ENCODE measurements around the gene MAGEA9B.
"Not testable (repeated sequence)": the region's sequence is repeated elsewhere in the genome, so short reads cannot be mapped to it uniquely, and the experiment has no call there.

The MAGEA9B gene

GRCh38 chrX:149587359-149587758 lies at the start of gene MAGEA9B:
Gene MAGEA9B, minus strand, starts transcription at chrX:149587459. Its CDS starts 4,280 bp downstream, at chrX:149583179.
- DNase-seq: not testable (repeated sequence)

GRCh38 chrX:149633511-149633910 lies 46.3 kb upstream of the MAGEA9B start:
- DNase-seq: no peak

GRCh38 chrX:149631234-149632165 lies 44.2 kb upstream of the MAGEA9B start, which contains the start of gene TMEM185A:
Gene TMEM185A, minus strand, starts transcription at chrX:149631792. Its CDS starts 212 bp downstream, at chrX:149631580.
- DNase-seq: peak; percentile 65

- no peak for DNase-seq
Measured at GRCh38 chrX:149630681-149631233, 43.5 kb upstream of the MAGEA9B start.

GRCh38 chrX:149629730-149630387 lies 42.6 kb upstream of the MAGEA9B start:
- DNase-seq: no peak

GRCh38 chrX:149628768-149629167 lies 41.5 kb upstream of the MAGEA9B start:
- DNase-seq: no peak

- no peak for DNase-seq
Measured at GRCh38 chrX:149628280-149628679, 41.0 kb upstream of the MAGEA9B start.

- not testable (repeated sequence) for DNase-seq
Measured at GRCh38 chrX:149626829-149627228, 39.6 kb upstream of the MAGEA9B start.

- DNase-seq: not testable (repeated sequence)
Measured at GRCh38 chrX:149619662-149620061, 32.4 kb upstream of the MAGEA9B start.

GRCh38 chrX:149618871-149619270 lies 31.6 kb upstream of the MAGEA9B start:
- DNase-seq: no peak

GRCh38 chrX:149611623-149612175 lies 24.4 kb upstream of the MAGEA9B start:
- no peak for DNase-seq

GRCh38 chrX:149610511-149610910 lies 23.3 kb upstream of the MAGEA9B start:
- no peak for DNase-seq

GRCh38 chrX:149607699-149608098 lies 20.4 kb upstream of the MAGEA9B start:
- DNase-seq: no peak

GRCh38 chrX:149605248-149605885 lies 18.1 kb upstream of the MAGEA9B start:
- DNase-seq: not testable (repeated sequence)

- DNase-seq: not testable (repeated sequence)
Measured at GRCh38 chrX:149598603-149599002, 11.3 kb upstream of the MAGEA9B start.

GRCh38 chrX:149595943-149596342 lies 8.7 kb upstream of the MAGEA9B start:
- DNase-seq: not testable (repeated sequence)

GRCh38 chrX:149595214-149595613 lies 8.0 kb upstream of the MAGEA9B start, which contains the start of gene HSFX2:
Gene HSFX2, minus strand, starts transcription at chrX:149595314. Its CDS starts 614 bp downstream, at chrX:149594700.
- not testable (repeated sequence) for DNase-seq

GRCh38 chrX:149590993-149591392 lies 3.7 kb upstream of the MAGEA9B start:
- not testable (repeated sequence) for DNase-seq

GRCh38 chrX:149585631-149586030 lies 1.6 kb downstream of the MAGEA9B start:
- DNase-seq: not testable (repeated sequence)

GRCh38 chrX:149573456-149573855 lies 13.8 kb downstream of the MAGEA9B start:
- not testable (repeated sequence) for DNase-seq

- no peak for DNase-seq
Measured at GRCh38 chrX:149572743-149573142, 14.5 kb downstream of the MAGEA9B start.

GRCh38 chrX:149571770-149572169 lies 15.5 kb downstream of the MAGEA9B start:
- DNase-seq: no peak

Data from activated effector memory CD4-positive, alpha-beta T cell treated with Interleukin-2 at 50 U/mL for 16 hours (primary cell).